GM12801 (cell line): ENCODE results near the gene ZMYND19.

Experiments used
- CTCF ChIP-seq: IDR thresholded peaks from one replicate; pipeline ENCODE4 v1.5.1; 2011; ENCODE audit warnings: control low read depth; ENCODE audit not compliant: insufficient read length; ENCODE audit errors: extremely low read depth

Gene ZMYND19

GRCh38 chr9:137574192-137574591, 16.1 kb downstream of the ZMYND19 start:
- TF ChIP-seq CTCF = no peak

DNA sequence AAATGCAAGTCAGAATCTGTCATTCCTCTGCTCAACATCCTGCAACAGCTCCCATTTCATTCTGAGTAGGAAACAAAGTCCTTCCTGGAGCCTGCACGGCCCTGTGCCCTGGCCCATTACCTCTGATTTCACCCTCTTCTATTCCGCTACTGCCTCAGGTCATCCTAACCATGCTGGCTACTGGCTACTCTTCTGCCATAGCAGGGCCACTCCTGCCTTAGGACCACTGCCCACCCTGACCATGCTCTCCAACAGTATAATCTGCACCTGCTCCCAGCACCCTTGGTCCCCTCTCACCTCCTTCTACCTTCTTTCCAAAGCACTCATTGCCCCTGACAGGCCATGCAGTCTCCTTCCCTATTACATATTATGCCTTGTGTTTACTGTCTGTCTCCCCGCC, 19.7 kb downstream of the ZMYND19 start:
- TF ChIP-seq CTCF = no peak

DNA sequence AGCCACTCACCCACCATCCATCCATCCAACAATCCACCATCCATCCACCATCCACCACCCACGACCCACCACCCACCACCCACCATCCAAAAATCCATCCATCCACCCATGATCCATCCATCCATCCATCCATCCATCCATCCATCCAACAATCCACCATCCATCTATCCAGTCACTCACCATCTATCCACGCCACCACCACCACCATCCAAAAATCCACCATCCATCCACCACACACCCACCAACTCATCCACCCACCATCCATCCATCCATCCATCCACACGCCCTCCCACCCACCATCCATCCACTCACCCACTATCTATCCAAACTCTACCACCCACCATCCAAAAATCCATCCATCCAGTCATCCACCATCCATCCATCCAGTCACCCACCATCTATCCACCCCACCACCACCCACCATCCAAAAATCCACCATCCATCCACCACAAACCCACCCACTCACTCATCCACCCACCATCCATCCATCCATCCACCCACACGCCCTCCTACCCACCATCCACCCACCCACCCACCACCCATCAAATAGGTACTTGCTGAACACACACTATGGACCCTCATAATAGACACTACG, 20.6 kb downstream of the ZMYND19 start:
- no peak for TF ChIP-seq CTCF

- no peak for TF ChIP-seq CTCF
Observed at GRCh38 chr9:137564817-137565411, 25.4 kb downstream of the ZMYND19 start.

GRCh38 chr9:137564134-137564533, 26.2 kb downstream of the ZMYND19 start:
- TF ChIP-seq CTCF = no peak

DNA sequence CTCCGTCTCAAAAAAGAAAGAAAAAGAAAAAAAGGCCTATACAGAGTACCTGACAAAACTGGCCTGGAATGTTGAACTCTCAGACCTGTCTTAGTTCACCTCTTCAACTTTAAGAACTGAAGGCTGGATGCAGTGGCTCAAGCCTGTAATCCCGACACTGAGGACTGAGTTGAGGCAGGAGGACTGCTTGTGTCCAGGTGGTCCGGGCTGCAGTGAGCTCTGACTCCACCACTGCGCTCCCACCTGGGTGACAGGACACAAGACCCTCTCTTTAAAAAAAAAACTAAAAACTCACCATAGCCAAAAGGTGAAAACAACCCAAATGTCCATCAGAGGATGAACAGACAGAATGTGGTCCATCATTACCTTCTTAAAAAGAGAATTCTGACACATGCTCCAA, 32.2 kb downstream of the ZMYND19 start:
- no peak for TF ChIP-seq CTCF

GRCh38 chr9:137556069-137556838, 34.1 kb downstream of the ZMYND19 start:
- no peak for TF ChIP-seq CTCF
